ENCODE results near the gene GMPPA.

GMPPA gene

GRCh38 chr2:219469186-219469724 is 29.4 kb upstream of the GMPPA start:
- no peak overlapping the region for H3K9ac ChIP-seq (ENCODE audit: low read depth, low read length)
- H3K4me1 ChIP-seq (ENCODE audit: insufficient read depth, low read length): no peaks in the 10 kb centered on the region
- H3K9me3 ChIP-seq (ENCODE audit: insufficient read depth, low read depth, low read length): no peaks in the 10 kb centered on the region
- no peak overlapping the region for H3K27ac ChIP-seq (ENCODE audit: low read depth, low read length)
- H3K36me3 ChIP-seq (ENCODE audit: insufficient read depth, low read length): peaks cover 3% of the 10 kb centered on the region; the same call in 1 of the 2 replicates
- WGBS: 94% methylated on average over 16 of the region's 16 CpGs
- no peaks in the 10 kb centered on the region for H3K27me3 ChIP-seq (ENCODE audit: insufficient read depth, low read length)
- no peak overlapping the region for H3K4me3 ChIP-seq (ENCODE audit: low read length)

- Histone ChIP-seq H3K4me3 (ENCODE audit: low read length) (no peak overlapping the region), H3K27me3 (ENCODE audit: insufficient read depth, low read length) (no peaks in the 10 kb centered on the region), H3K36me3 (ENCODE audit: insufficient read depth, low read length) (no peaks in the 10 kb centered on the region), H3K9ac (ENCODE audit: low read depth, low read length) (no peak overlapping the region), H3K4me1 (ENCODE audit: insufficient read depth, low read length) (no peaks in the 10 kb centered on the region), H3K27ac (ENCODE audit: low read depth, low read length) (no peak overlapping the region), H3K9me3 (ENCODE audit: insufficient read depth, low read depth, low read length) (no peaks in the 10 kb centered on the region)
- WGBS: 97% methylated on average over 4 of the region's 4 CpGs
Measured at GRCh38 chr2:219470429-219470828, 28.3 kb upstream of the GMPPA start.

- H3K9ac ChIP-seq (ENCODE audit: low read depth, low read length): no peak overlapping the region
- H3K27ac ChIP-seq (ENCODE audit: low read depth, low read length): no peak overlapping the region
- no peaks in the 10 kb centered on the region for H3K4me1 ChIP-seq (ENCODE audit: insufficient read depth, low read length)
- no peaks in the 10 kb centered on the region for H3K27me3 ChIP-seq (ENCODE audit: insufficient read depth, low read length)
- H3K36me3 ChIP-seq (ENCODE audit: insufficient read depth, low read length): no peaks in the 10 kb centered on the region
- 90% methylated on average over 22 of the region's 22 CpGs for whole genome bisulfite sequencing
- no peaks in the 10 kb centered on the region for H3K9me3 ChIP-seq (ENCODE audit: insufficient read depth, low read depth, low read length)
- H3K4me3 ChIP-seq (ENCODE audit: low read length): no peak overlapping the region
Measured at GRCh38 chr2:219471476-219472371, 27.0 kb upstream of the GMPPA start.

GRCh38 chr2:219472629-219473187 is 26.0 kb upstream of the GMPPA start:
- Histone ChIP-seq H3K36me3 (ENCODE audit: insufficient read depth, low read length) (no peaks in the 10 kb centered on the region), H3K4me3 (ENCODE audit: low read length) (no peak overlapping the region), H3K4me1 (ENCODE audit: insufficient read depth, low read length) (no peaks in the 10 kb centered on the region), H3K9ac (ENCODE audit: low read depth, low read length) (no peak overlapping the region), H3K9me3 (ENCODE audit: insufficient read depth, low read depth, low read length) (no peaks in the 10 kb centered on the region), H3K27ac (ENCODE audit: low read depth, low read length) (no peak overlapping the region), H3K27me3 (ENCODE audit: insufficient read depth, low read length) (no peaks in the 10 kb centered on the region)
- WGBS: 92% methylated on average over 12 of the region's 12 CpGs

- no peaks in the 10 kb centered on the region for H3K9me3 ChIP-seq (ENCODE audit: insufficient read depth, low read depth, low read length)
- no peaks in the 10 kb centered on the region for H3K27me3 ChIP-seq (ENCODE audit: insufficient read depth, low read length)
- H3K36me3 ChIP-seq (ENCODE audit: insufficient read depth, low read length): no peaks in the 10 kb centered on the region
- no peaks in the 10 kb centered on the region for H3K4me1 ChIP-seq (ENCODE audit: insufficient read depth, low read length)
- 95% methylated on average over 18 of the region's 18 CpGs for WGBS
- H3K4me3 ChIP-seq (ENCODE audit: low read length): no peak overlapping the region
- no peak overlapping the region for H3K27ac ChIP-seq (ENCODE audit: low read depth, low read length)
- no peak overlapping the region for H3K9ac ChIP-seq (ENCODE audit: low read depth, low read length)
Measured at GRCh38 chr2:219473511-219473910, 25.2 kb upstream of the GMPPA start.

GRCh38 chr2:219474285-219475060 is 24.2 kb upstream of the GMPPA start:
- Histone ChIP-seq H3K36me3 (ENCODE audit: insufficient read depth, low read length) (no peaks in the 10 kb centered on the region), H3K27me3 (ENCODE audit: insufficient read depth, low read length) (no peaks in the 10 kb centered on the region), H3K4me1 (ENCODE audit: insufficient read depth, low read length) (no peaks in the 10 kb centered on the region), H3K4me3 (ENCODE audit: low read length) (no peak overlapping the region), H3K9ac (ENCODE audit: low read depth, low read length) (no peak overlapping the region), H3K9me3 (ENCODE audit: insufficient read depth, low read depth, low read length) (no peaks in the 10 kb centered on the region), H3K27ac (ENCODE audit: low read depth, low read length) (no peak overlapping the region)
- WGBS: 84% methylated on average over 11 of the region's 11 CpGs

- 69% methylated on average over 5 of the region's 6 CpGs for WGBS
Measured at GRCh38 chr2:219475278-219475677, 23.4 kb upstream of the GMPPA start.

GRCh38 chr2:219475697-219476651 is 22.7 kb upstream of the GMPPA start:
- H3K4me3 ChIP-seq (ENCODE audit: low read length): peak overlapping the region; percentile 50

More at GRCh38 chr2:219475278-219475677, 23.4 kb upstream of the GMPPA start:
- H3K9ac ChIP-seq (ENCODE audit: low read depth, low read length): no peak overlapping the region
- H3K4me1 ChIP-seq (ENCODE audit: insufficient read depth, low read length): no peaks in the 10 kb centered on the region
- no peaks in the 10 kb centered on the region for H3K9me3 ChIP-seq (ENCODE audit: insufficient read depth, low read depth, low read length)
- H3K27me3 ChIP-seq (ENCODE audit: insufficient read depth, low read length): no peaks in the 10 kb centered on the region
- no peaks in the 10 kb centered on the region; the same call in 1 of the 2 replicates for H3K36me3 ChIP-seq (ENCODE audit: insufficient read depth, low read length)
- no peak overlapping the region for H3K4me3 ChIP-seq (ENCODE audit: low read length)
- no peak overlapping the region for H3K27ac ChIP-seq (ENCODE audit: low read depth, low read length)

GRCh38 chr2:219476652-219477151 is 22.0 kb upstream of the GMPPA start:
- peak overlapping the region; percentile 50 for H3K4me3 ChIP-seq (ENCODE audit: low read length)
- no peaks in the 10 kb centered on the region for H3K4me1 ChIP-seq (ENCODE audit: insufficient read depth, low read length)
- H3K9ac ChIP-seq (ENCODE audit: low read depth, low read length): no peak overlapping the region
- H3K27me3 ChIP-seq (ENCODE audit: insufficient read depth, low read length): peaks cover 2% of the 10 kb centered on the region
- no peaks in the 10 kb centered on the region; the same call in 1 of the 2 replicates for H3K36me3 ChIP-seq (ENCODE audit: insufficient read depth, low read length)
- WGBS: 2% methylated on average over 14 of the region's 16 CpGs
- H3K9me3 ChIP-seq (ENCODE audit: insufficient read depth, low read depth, low read length): no peaks in the 10 kb centered on the region
- no peak overlapping the region; the same call in 1 of the 2 replicates for H3K27ac ChIP-seq (ENCODE audit: low read depth, low read length)

More at GRCh38 chr2:219475697-219476651, 22.7 kb upstream of the GMPPA start:
- Histone ChIP-seq H3K9ac (ENCODE audit: low read depth, low read length) (no peak overlapping the region), H3K4me1 (ENCODE audit: insufficient read depth, low read length) (no peaks in the 10 kb centered on the region), H3K27ac (ENCODE audit: low read depth, low read length) (no peak overlapping the region), H3K27me3 (ENCODE audit: insufficient read depth, low read length) (no peaks in the 10 kb centered on the region), H3K9me3 (ENCODE audit: insufficient read depth, low read depth, low read length) (no peaks in the 10 kb centered on the region), H3K36me3 (ENCODE audit: insufficient read depth, low read length) (no peaks in the 10 kb centered on the region; the same call in 1 of the 2 replicates)
- 28% methylated on average over 10 of the region's 14 CpGs for WGBS

- no peaks in the 10 kb centered on the region for H3K4me1 ChIP-seq (ENCODE audit: insufficient read depth, low read length)
- peaks cover 7% of the 10 kb centered on the region for H3K27me3 ChIP-seq (ENCODE audit: insufficient read depth, low read length)
- no peak overlapping the region for H3K9ac ChIP-seq (ENCODE audit: low read depth, low read length)
- no peak overlapping the region for H3K27ac ChIP-seq (ENCODE audit: low read depth, low read length)
- H3K36me3 ChIP-seq (ENCODE audit: insufficient read depth, low read length): no peaks in the 10 kb centered on the region; the same call in 1 of the 2 replicates
- H3K4me3 ChIP-seq (ENCODE audit: low read length): peak overlapping the region; percentile 50; the same call in 1 of the 2 replicates
- 68% methylated on average over 13 of the region's 13 CpGs for WGBS
- no peaks in the 10 kb centered on the region for H3K9me3 ChIP-seq (ENCODE audit: insufficient read depth, low read depth, low read length)
Measured at GRCh38 chr2:219477179-219477578, 21.5 kb upstream of the GMPPA start.
